H1 (cell line): Measurements from ENCODE around the gene UGT2B15. TPM values are rescaled to one million over a fixed set of nuclear protein-coding genes. Genes with fewer than 3 reads are reported as not detected.

Source experiments
- POU5F1 ChIP-seq: IDR thresholded peaks from 2 replicates; pipeline ENCODE4 v1.6.1; 2011; ENCODE audit warnings: low read depth, mild to moderate bottlenecking, low read length, moderate library complexity
- polyA plus RNA-seq, 7 experiments: library from polyadenylated mRNA; depleted of rRNA in 3 of 7; stranded (reverse) in 5 of 7; unstranded in 2 of 7; fragments of >200 nt in 5 of 7; fragments of 200-250 nt in 2 of 7; gene quantifications; 1 replicate in 5 of 7; 2 replicates in 1 of 7; 4 replicates in 1 of 7; pipeline versions ENCODE4 v1.2.1 to v1.2.3, GENCODE V29; 2011 to 2013; ENCODE audit warnings: missing spikeins in 2 of 7, mixed read lengths in 2 of 7
- total RNA-seq: library from RNA; stranded (reverse); fragmentation: NEBNext Ultra II Directional; extraction: Animal tissue kit (Norgen Biotek cat#: 25700); gene quantifications from 2 replicates; pipeline ENCODE4 v1.2.1, GENCODE V29; 2021

UGT2B15 gene
- total and polyA plus RNA-seq, 2 of the 8 experiments (the other 6 are each of a cell fraction or from before 2014, with no cell fraction given): not detected

- TF ChIP-seq POU5F1: no peak
Observed at GRCh38 chr4:68719075-68719473, 48.6 kb upstream of the UGT2B15 start (continued).
